Left colon (tissue), 2 donors: ENCODE results near the gene RHOD. TPM values are rescaled to one million over a fixed set of nuclear protein-coding genes. Genes with fewer than 3 reads are reported as not detected.

Experiments used
- ATAC-seq: fragments of 200-7000 bp; cut with Tn5 transposase; one replicate; pipeline ENCODE4 v1.9.1; 2020; ENCODE audit warnings: mild to moderate bottlenecking, moderate library complexity
- DNase-seq, 2 donors: peaks; one replicate each; pipeline ENCODE4 v3.0.0-alpha.2; 2020
- intact Hi-C, 2 donors: fragments of 100-400 bp; cut with DNase I in 1 of 2; cut with micrococcal nuclease in 1 of 2; formaldehyde crosslinking; loops; one replicate each; pipeline versions ENCODE4 v1.11.2 to v1.14.0; 2022; cut with DNase I, micrococcal nuclease
- total RNA-seq, 2 donors: library from RNA; stranded (reverse); fragmentation: NEBNext Ultra II Directional; extraction: Animal tissue kit (Norgen Biotek cat#: 25700); gene quantifications; one replicate each; pipeline ENCODE4 v1.2.1, GENCODE V29; 2021
- donor health status: DM: no; HTN: no; CAD: no.
- donor health status: DM: yes; HTN: yes; CAD: no.

RHOD gene
- total RNA-seq, 2 donors from 2014 or later: 9.7 to 10.0 TPM

- DNase-seq (peak; percentile 76 to 85), ATAC-seq (peak; percentile 87)
- intact Hi-C loops: no loop called here
Measured at GRCh38 chr11:67054836-67055523, 1.7 kb upstream of the RHOD start.

GRCh38 chr11:67055812-67056211 lies 835 bp upstream of the RHOD start:
- intact Hi-C loops: no loop called here
- DNase-seq (no peak), ATAC-seq (peak; percentile 30)

GRCh38 chr11:67057205-67057672 lies 592 bp downstream of the RHOD start:
- DNase-seq (no peak), ATAC-seq (no peak)
- intact Hi-C loops: no loop called here

- DNase-seq (no peak), ATAC-seq (no peak)
- intact Hi-C loops: no loop called here
Measured at GRCh38 chr11:67058506-67058905, 1.9 kb downstream of the RHOD start.

- intact Hi-C loops: no loop called here
- ATAC-seq: no peak
- DNase-seq: no peak
Measured at GRCh38 chr11:67059671-67060070, 3.0 kb downstream of the RHOD start.

- intact Hi-C loops: no loop called here
- no peak for ATAC-seq
- no peak for DNase-seq
Measured at GRCh38 chr11:67060111-67060522, 3.5 kb downstream of the RHOD start.

GRCh38 chr11:67062526-67063373 lies 6.1 kb downstream of the RHOD start:
- DNase-seq (no peak), ATAC-seq (peak; percentile 46)
- intact Hi-C loops: no loop called here

- intact Hi-C loops: no loop called here
Measured at GRCh38 chr11:67066333-67066709, 9.7 kb downstream of the RHOD start.

GRCh38 chr11:67071420-67072284 lies 15.0 kb downstream of the RHOD start:
- intact Hi-C loops: no loop called here
- DNase-seq (peak; percentile 54 to 89), ATAC-seq (peak; percentile 95)

More at GRCh38 chr11:67066333-67066709, 9.7 kb downstream of the RHOD start:
- DNase-seq (no peak), ATAC-seq (no peak)

GRCh38 chr11:67072295-67072694 lies 15.6 kb downstream of the RHOD start:
- ATAC-seq (no peak), DNase-seq (no peak)
- intact Hi-C loops: no loop called here

- intact Hi-C loops: no loop called here
- DNase-seq (no peak), ATAC-seq (no peak)
Measured at GRCh38 chr11:67073908-67074307, 17.3 kb downstream of the RHOD start.

- DNase-seq (no peak), ATAC-seq (no peak)
- intact Hi-C loops: no loop called here
Measured at GRCh38 chr11:67076202-67076601, 19.6 kb downstream of the RHOD start.

- ATAC-seq: no peak
- no peak for DNase-seq
- intact Hi-C loops: no loop called here
Measured at GRCh38 chr11:67079065-67079705, 22.5 kb downstream of the RHOD start.

GRCh38 chr11:67082071-67082791 lies 25.6 kb downstream of the RHOD start:
- intact Hi-C loops: no loop called here
- ATAC-seq (no peak), DNase-seq (peak in 1 of 2 donors; percentile 23)

- no peak for DNase-seq
- intact Hi-C loops: no loop called here
Measured at GRCh38 chr11:67083786-67084366, 27.2 kb downstream of the RHOD start.

GRCh38 chr11:67085617-67086016 lies 29.0 kb downstream of the RHOD start:
- DNase-seq (no peak), ATAC-seq (no peak)
- intact Hi-C loops: no loop called here

More at GRCh38 chr11:67083786-67084366, 27.2 kb downstream of the RHOD start:
- ATAC-seq: no peak

- intact Hi-C loops: no loop called here
Measured at GRCh38 chr11:67090717-67091116, 34.1 kb downstream of the RHOD start.

GRCh38 chr11:67095214-67095507 lies 38.5 kb downstream of the RHOD start:
- intact Hi-C loops: no loop called here
- DNase-seq (no peak), ATAC-seq (no peak)

More at GRCh38 chr11:67090717-67091116, 34.1 kb downstream of the RHOD start:
- ATAC-seq (no peak), DNase-seq (no peak)
